ENCODE measurements around the gene SORCS1.

- TF ChIP-seq CTCF (IDR thresholded peaks at IDR 0.05) (no peak), POLR2A (IDR thresholded peaks at IDR 0.05) (no peak), EP300 (IDR thresholded peaks at IDR 0.05) (no peak)
Measured at GRCh38 chr10:107056182-107056581, 108.3 kb downstream of the SORCS1 start.

Measured in ovary (tissue), 3 donors.